Upper lobe of left lung (tissue), 4 donors: Measurements from ENCODE around the gene IL12RB2.

Experiments
- EP300 ChIP-seq, 4 donors: sonication (generic); formaldehyde crosslinking; IDR thresholded peaks; one replicate each; pipeline ENCODE4 v1.5.1; 2017; ENCODE audit warnings: antibody characterized with exemption in 4 of 4, control low read depth in 2 of 4
- POLR2A ChIP-seq, 4 donors: fragments of 450-650 bp; IDR thresholded peaks; one replicate each; pipeline ENCODE4 v1.5.1; 2016 to 2017; ENCODE audit warnings: antibody characterized with exemption in 4 of 4, mild to moderate bottlenecking in 2 of 4
- POLR2AphosphoS5 ChIP-seq, 2 donors: sonication (generic); formaldehyde crosslinking; IDR thresholded peaks; one replicate each; pipeline ENCODE4 v1.5.1; 2017; ENCODE audit warnings: antibody characterized with exemption in 2 of 2
- TF ChIP-seq, protein P1 (sequence below), 6 experiments: fragments of 450-650 bp in 4 of 6; fragments of 200-600 bp in 2 of 6; sonication (generic) in 2 of 6; IDR thresholded peaks; one replicate each; pipeline ENCODE4 v1.5.1; 2016 to 2019; ENCODE audit warnings: antibody characterized with exemption in 6 of 6

DNA sequence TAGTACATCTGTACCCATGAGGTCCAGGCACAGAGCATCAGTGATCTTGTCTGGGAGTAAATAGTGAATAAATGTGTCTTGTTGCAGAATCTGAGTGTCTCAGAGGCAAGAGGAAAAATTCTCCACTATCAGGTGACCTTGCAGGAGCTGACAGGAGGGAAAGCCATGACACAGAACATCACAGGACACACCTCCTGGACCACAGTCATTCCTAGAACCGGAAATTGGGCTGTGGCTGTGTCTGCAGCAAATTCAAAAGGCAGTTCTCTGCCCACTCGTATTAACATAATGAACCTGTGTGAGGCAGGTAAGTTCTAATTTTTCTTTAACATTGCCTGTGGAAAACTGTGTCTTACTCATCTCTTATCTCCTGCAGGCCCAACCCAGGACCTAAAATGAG lies 43.1 kb downstream of the IL12RB2 start:
- TF ChIP-seq, protein P1, sequence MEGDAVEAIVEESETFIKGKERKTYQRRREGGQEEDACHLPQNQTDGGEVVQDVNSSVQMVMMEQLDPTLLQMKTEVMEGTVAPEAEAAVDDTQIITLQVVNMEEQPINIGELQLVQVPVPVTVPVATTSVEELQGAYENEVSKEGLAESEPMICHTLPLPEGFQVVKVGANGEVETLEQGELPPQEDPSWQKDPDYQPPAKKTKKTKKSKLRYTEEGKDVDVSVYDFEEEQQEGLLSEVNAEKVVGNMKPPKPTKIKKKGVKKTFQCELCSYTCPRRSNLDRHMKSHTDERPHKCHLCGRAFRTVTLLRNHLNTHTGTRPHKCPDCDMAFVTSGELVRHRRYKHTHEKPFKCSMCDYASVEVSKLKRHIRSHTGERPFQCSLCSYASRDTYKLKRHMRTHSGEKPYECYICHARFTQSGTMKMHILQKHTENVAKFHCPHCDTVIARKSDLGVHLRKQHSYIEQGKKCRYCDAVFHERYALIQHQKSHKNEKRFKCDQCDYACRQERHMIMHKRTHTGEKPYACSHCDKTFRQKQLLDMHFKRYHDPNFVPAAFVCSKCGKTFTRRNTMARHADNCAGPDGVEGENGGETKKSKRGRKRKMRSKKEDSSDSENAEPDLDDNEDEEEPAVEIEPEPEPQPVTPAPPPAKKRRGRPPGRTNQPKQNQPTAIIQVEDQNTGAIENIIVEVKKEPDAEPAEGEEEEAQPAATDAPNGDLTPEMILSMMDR (IDR thresholded peaks at IDR 0.05), result no peak
- TF ChIP-seq POLR2AphosphoS5 (IDR thresholded peaks at IDR 0.05), result no peak
- no peak for TF ChIP-seq EP300 (IDR thresholded peaks at IDR 0.05)
- no peak for TF ChIP-seq POLR2A (IDR thresholded peaks at IDR 0.05)
